Stimulated activated CD4-positive, alpha-beta T cell treated with anti-CD3 and anti-CD28 coated beads, Interleukin-2, amount 100 ng/mL, for 48 hours (primary cell): Measurements from ENCODE around the gene ZNF385B.

Experiments used
- DNase-seq, 2 donors: peaks; one replicate each; pipeline ENCODE4 v3.0.0-alpha.2; 2020

The ZNF385B gene

DNA sequence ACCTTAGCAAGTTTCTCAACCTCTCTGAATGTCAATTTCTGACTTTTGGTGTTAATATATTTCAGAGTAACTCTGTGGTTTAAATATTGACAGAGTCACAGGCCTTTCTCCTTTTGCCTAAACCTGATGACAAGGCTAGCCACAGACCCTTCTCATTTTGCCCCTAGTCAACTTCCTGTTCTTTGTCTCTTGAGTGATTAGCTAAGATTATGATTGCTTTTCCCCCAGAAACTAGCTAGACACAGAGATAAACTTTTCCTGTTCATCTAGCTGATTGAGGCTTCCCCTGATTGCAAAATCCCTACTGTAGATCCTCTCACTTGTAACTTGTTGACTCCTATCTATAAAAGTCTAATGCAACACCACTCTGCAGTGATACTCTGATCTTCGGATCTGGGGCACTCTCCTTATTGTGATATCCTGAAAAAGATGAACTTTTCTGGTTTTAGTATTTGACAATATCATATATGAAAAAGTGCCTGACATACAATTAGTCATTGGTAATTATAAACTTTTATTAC is 241.4 kb downstream of the ZNF385B start:
- no peak for DNase-seq

DNA sequence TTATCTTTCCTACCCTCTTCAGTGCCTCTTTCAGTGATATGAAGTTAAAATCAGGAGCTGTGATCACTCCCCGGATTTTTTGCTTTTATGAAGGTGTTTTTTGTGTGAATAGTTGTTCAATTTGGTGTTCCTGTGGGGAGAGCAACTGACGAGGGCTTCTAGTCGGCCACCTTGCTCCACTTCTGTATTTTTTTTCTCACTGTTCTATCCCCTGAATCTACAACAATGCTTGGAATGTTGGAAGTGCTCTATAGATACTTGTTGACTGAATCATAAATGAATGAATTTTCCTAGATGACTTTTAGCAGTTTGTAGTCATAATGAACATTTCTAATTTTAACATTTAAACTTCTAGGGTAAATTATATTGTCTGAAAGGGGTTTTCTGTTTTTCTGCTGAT is 247.3 kb downstream of the ZNF385B start:
- DNase-seq, result no peak

DNA sequence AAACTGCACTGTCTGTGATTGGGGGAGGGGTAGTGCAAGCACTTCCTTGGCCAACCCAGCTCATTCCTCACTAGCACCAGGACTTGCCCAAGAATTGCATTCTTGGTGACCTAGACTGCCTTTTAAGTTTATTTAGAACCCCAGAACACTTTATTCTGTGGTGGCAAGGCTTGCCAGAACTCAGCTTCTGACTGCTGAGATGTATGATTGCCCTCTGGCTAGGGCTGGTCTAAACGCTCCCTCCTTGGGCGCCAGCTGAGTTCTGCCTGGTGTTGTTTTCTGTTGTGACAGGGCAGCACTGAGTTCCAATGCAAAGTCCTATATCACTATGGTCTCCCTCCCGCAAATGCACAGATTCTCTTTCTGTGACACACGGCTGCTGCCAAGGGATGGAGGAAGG is 247.7 kb downstream of the ZNF385B start:
- DNase-seq, result no peak

DNA sequence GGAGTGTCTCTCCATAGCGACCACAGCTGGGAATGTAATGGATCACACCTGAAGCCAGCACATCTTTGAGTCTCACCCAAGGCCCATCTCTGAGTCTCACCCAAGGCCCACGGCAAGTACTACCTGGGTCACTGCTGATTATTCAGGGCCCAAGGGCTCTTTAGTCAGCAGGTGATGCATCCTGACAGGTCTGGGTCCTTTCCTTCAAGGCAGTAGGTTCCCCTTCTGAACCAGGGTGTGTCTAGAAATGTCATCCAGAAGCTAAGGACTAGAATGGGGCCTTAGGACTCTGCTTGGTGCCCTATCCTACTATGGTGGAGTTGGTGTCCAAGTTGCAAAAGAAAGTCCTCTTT is 248.1 kb downstream of the ZNF385B start:
- DNase-seq, result no peak

DNA sequence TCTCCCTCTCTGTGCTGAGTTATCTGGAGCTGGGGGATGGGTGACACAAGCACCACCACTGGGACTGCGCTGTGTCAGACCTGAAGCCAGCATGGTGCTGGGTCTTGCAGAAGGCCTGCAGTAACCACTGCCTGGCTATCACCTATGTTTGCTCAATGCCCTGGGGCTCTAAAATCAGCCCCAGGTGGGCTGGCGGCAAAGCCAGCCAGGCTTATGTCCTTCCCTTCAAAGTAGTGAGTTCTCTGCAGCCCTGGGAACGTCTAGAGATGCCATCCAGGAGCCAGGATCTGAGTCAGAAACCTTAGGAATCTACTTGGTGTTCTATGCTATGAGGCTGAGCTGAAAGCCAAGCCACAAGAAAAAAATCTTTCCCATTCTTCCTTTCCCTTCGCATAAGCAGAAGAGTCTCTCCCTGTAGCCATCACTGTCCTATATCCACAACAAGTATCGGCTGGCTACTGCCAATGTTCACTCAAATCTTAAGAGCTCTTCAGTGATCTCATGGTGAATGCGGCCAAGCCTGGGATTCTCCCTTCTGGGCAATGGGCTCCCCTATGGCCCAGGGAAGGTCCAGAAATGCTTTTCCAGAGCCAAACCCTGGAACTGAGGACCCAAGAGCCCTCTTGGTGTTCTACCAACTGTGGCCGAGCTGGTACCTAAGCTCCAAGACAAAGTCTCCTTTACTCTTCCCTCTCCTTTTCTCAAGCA is 248.7 kb downstream of the ZNF385B start:
- no peak for DNase-seq

DNA sequence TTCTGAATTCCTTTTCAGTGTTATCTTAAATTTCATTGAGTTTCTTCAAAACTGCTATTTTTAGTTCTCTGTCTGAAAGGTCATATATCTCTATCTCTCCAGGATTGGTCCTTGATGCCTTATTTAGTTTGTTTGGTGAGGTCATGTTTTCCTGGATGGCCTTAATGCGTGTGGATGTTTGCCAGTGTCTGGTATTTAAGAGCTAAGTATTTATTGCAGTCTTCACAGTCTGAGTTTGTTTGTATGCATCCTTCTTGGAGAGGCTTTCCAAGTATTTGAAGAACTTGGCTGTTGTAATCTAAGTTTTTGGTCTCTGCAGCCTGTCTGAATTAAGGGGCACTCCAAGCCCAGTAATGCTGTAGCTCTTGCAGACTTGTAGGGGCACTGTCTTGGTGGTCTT is 249.3 kb downstream of the ZNF385B start:
- DNase-seq, result no peak

DNA sequence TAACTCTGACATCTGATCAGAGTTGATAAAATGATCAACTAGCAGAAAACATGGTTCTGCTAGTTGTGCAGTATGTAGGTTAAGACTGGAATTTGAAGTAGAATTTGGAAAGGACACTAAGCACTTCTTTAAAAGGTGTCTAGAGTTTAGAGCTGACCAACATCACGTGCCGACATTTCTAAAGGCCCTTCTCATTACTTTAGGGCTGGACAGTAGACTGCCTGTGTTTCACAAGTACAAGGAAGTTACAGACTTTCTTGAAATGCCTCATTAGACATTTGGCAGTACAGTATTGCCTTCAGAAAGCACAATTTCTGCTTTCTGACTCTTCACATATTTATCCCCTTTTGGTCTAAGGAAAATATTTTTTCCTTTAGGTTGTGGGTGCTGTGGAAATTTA is 255.3 kb downstream of the ZNF385B start:
- no peak for DNase-seq

DNA sequence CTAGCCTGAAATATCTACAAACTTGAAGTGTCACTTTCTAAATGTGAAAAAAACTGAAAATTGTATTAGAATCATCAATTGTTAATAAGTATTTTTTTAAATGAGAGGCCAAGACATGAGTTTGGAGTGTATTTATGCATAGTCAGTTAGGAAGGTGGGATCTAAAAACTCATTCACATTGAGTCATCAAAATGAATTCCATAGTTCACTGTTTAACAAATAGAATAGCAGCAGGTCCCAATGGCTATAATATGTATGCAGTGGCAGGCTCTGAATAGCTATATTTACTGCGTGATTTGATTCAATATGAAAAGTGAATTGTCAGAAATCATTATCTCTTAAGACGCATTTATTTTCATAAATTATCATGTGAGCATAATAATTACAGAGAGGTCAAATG is 256.1 kb downstream of the ZNF385B start:
- no peak for DNase-seq

DNA sequence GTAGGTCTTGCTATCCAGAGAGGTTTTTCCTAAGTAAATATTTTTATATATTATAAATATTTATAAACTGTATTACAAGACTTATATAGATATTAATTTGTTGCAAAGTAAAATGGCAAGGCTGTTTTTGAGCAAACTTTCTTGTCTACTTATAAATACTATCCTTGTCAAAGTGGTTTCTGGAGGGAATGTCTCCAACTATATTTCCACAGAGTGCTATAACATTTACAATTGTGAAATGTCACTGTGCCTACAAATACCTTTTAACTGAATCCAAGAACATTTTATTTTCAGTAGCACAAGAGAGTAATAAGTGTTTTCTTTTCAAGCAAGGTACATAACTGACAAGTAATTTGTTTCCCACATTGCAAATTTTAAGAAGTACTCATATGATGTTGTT is 256.8 kb downstream of the ZNF385B start:
- DNase-seq, result no peak

DNA sequence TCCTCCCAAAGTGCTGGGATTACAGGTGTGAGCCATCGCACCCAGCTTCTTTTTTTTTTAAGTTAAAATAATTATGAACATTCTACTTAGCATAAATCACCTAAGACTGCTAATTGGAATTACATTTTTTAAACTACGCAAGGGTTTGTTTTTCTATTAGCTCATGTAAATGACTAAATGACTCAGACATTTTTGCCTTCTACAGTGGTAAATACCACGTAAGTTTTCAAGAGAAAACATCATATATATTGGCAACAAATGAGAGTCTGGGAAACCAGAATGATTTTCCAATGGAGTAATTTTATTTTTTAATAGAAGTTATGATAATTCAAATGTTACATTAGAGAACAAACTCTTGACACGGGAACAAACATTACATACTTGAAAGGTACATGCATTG is 259.0 kb downstream of the ZNF385B start:
- DNase-seq, result no peak

DNA sequence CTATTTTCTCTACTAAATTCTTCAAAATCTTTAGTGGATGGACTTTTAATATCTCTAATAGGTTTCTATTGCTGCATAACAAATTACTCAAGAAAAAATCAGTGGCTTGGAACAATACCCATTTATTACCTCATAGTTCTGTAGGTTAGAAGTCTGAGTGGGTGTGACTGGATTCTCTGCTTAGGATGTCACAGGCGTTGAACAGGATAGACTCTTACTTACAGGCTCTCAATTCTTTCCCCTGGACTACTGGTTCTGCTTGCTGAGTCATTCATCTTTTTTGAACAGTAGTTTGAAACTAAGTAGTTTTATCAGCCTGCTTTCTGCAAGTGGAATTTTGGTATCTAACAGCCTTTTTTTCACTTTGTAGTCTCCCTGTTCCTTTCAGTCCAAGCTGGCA is 265.4 kb downstream of the ZNF385B start:
- DNase-seq, result no peak

DNA sequence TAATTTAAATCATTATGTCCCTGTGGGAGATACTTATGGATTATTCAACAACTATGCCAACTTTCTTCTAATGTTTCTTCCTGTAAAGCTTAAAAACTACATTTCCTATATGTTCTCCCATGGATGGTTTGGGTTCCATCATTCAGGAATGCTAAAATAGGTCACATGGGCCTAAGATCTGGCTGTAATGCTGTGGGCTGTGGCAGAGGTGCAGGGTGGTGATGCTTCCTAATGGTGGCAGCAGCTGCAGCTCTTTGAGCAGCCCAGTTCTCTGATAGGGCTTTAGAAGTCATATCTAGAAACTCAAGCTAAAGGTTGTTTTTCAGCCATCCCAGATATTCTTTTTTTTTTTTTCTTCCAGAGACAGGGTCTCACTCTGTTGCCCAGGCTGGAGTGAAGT is 266.1 kb downstream of the ZNF385B start:
- DNase-seq, result no peak

DNA sequence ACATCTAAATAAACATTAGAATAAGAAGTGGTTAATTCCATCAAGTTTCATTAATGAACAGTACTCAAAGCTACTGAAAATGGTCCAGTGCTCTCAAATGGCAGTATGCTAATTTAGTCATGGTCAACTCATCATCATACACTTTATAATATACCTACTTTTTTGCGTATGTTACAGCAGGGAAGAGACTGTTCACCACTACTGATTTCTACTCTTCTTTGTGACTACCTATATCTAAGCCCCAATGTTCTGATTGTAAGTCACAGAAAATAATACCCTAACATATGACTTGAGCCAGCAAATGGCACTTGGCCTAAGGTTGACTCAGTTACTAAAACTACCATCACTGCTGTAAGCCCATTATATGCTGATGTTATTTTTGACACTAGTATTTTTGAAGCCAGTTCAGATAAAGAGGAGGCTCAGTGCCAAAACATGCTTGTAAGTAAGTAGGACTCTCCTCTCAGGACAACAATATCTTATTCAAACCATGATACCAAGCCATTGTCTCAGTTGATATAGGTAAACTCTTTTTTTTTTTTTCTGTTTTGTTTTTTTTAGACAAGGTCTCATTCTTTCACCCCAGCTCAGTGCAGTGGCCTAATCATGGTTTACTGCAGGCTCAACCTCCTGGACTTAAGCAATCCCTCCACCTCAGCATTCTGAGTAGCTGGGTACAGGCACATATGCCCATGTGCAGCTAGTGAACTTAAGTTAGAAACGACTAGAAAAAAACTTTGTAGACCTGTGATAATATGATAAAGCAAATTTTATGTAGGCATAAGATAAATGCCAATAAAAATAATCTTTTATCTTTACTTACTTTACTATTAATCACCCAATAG is 266.9 kb downstream of the ZNF385B start:
- no peak for DNase-seq

DNA sequence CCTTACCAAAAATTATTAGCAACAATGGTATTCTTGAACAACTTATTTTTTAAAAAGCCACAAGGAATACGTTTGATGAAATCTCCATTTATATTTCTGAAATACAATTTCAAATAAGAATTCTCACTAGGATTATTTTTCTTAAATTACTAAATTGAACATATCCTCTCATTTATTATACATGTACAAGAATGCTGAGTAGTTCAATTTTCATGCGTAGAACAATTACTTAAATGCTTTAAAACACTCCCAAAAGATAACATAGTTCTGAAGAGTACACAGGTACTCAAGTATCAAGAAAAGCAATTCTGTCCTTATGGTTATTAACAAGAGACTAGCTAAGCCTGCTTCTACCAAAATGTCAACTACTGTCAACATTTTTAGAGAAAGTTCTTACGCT is 268.1 kb downstream of the ZNF385B start:
- DNase-seq, result no peak

DNA sequence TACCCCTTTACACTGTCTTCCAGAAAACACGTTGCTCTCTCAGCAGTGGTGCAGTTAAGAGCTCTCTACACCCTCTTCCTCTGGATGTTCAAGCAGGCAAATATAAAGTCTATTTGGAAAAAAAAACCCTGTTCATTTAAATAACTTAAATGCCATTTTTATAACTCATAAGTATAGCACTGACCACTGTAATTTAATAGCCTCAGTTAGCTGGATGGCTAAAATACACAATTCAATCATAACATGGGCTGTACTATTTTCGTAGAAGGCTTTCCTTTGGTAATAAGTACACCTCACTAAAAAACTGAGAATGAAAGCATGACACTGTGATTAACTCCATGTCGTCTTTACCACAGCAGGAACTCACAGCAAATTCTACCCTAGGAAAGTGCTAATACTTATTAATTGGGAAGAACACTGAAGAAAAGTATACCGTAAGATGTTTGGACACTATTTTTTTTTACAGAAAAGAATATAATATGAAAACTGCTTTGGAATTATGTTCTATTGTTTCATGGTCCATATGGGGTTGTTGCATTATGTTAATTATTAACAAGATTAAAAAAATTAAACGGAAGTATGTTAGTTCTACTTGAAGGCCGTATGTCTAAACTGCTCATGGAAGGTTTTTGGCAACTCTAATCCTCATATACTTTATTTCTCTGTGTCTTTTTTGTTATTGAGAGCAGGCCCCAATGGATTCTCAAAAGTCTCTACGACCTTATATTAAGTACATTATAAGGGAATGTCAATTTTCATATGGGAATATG is 269.1 kb downstream of the ZNF385B start:
- DNase-seq, result no peak

DNA sequence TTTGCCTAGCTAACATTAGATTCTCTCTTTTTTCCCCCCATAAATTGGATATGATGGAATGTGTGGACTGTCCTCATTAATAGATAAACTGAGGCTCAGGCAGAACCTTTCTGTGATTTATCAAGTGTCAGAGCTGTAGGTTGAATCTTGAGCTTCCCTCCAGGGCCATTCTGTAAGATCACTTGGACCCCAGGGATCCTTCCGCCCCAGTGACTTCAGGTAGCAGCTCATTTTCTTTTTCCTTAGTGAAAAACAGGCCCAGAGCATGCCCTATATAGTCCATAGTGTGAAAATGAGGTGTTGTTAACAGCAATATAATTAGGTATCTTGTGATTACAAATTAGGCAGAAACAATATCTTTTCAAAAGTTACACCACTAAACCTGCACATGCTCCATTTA is 269.7 kb downstream of the ZNF385B start:
- no peak for DNase-seq

DNA sequence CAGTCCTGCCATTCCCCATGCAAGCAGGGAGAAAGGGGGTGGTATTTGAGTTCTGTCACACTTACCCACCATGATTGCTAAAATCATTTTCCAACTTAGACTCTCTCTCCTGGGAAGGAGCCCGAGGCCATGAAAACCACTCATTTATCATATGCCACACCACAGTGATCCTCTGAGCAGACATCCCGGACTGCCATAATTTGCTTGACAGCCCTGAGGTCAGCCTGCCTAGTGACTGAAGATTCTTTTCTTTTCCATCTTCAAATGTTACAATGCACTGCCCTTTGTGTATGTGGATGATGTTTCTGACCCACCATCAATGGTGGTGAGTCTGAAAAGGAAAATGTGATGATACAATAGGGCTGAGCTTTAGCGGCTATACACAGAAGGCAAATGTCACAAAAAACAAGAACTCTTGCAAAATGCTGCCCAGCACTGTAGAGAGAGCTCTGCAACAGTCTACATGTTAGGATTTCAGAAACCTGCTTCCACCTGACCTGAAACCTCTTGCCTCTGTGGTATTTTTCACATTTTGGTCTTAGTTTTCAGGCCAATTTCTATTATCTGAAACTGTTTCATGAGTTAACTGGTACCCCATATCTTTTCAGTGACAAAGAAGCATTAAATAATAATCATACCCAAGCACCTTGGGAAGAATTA is 272.8 kb downstream of the ZNF385B start:
- DNase-seq, result no peak

DNA sequence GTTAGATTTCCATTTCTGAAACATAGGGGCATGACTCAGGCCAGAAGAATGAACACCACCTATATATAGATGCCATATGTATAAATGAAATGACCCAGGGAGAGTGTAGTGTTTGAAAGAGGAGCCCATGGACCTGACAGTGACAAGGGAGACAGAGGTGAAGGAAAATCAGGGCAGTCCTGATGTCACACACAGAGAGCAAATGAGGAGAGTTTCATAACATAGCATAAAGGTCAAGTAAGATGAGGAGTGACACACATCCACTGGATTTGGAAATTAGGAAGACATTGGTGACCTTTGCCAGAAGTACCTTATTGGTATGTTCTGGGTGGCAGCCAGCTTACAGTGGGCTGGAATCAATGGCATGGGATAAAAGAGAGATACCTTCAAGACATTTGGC is 276.7 kb downstream of the ZNF385B start:
- no peak for DNase-seq

DNA sequence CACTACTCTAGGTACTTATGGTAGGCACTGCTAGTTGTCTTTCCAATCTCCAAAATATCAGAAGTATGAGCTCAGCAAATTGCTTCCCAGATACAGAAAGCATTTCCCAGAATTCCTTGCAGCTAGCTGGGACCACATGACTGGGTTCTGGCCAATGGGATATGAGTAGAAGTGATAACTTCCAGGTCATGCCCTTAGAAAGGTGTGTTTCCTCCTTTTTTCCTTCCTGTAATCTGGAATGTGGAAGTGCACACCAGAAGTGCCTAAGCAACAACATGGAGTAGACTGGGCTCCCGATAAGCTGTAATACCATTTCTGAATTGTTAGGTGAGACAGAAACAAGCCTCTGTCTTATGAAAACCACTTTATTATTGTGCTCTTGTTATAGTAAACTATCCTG is 279.8 kb downstream of the ZNF385B start:
- DNase-seq, result no peak

DNA sequence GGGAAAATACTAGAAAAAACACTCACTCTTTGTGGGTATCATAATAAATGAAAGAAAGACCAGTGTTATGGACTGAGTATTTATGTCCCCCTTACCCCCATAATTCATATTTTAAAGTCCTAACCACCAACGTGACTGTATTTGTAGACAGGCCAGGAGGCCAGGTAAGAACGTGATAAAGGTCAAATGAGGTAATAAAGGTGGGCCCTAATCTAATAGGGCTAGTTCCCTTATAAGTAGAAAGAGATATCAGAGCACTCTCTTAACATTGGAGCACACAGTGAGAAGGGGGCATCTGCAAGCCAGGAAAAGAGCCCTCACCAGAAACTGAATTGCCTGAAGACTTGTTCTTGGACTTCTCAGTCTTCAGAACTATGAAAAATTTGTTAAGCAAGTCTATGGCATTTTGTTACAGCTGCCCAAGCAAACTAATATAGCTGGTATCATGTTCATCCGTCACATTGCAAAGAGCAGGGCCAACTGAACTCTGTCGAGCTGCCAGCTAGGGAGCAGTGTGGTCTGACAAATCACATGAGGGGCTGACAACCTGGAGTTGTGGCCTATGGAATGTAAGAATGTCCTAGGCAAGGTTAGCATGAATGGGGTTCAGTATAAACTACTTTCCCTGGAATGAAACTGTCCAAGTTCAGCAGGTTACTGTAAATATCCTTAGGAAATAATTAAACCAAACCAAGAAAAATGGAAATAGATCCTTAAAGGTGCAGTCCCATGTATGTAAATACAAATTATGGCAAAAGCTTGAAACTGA is 280.9 kb downstream of the ZNF385B start:
- no peak for DNase-seq

DNA sequence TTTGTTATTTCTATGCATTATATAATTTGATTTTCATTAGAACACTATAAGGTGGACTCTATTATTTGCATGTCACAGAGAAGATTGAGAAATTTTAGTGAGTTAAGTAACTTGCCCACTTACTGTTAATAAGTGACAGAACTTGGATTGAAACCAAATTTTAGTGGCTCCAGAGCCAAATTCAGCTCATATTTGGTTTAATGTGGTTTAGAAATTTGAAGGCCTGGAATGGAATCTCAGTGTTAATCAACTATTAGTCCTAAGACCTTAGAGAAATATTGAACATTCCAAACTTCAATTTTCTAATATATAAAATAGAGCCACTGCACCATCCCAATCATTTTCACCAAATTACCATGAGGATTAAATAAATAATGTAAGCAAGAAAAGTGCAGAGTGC is 281.6 kb downstream of the ZNF385B start:
- DNase-seq, result no peak

DNA sequence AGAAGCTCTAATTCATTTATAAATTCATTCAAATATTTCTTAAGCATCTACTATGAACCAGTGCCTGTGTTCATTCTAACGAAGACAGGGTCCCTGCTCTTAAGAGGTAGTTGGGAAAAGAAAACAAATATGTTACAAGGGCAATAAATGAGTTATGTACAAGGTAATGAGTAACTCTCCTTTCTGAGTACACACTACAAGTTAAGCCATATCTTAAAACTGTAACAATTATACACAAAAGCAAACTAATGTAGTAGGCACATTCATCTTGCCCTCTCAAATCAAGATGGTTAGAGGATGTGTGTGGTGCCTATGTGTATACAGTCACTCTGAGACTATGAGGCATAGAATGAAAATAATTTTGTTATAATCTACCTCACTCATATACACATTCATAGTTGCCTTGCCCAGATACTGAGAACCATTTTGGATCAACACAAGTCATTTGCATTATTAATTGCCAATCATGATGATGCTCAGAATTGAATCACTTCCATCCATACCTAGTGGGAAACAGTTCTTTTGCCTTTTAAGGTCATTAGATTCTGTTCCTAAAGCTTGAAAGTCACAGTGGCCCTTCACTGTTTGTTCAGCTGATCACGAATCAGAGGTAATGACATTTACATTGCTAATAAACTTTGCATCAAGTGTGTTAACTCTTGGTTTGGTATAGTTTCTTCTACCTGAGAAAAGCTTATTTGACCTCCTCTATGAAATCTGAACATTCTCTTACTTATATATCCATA is 283.1 kb downstream of the ZNF385B start:
- DNase-seq, result no peak
